DND-41 (cell line): Measurements from ENCODE around the gene XYLT1.

Source experiments
- CTCF ChIP-seq: IDR thresholded peaks from 2 replicates; pipeline ENCODE4 v1.5.1; 2012; ENCODE audit warnings: borderline replicate concordance, low read length, moderate library complexity, mild to moderate bottlenecking; ENCODE audit not compliant: poor library complexity, severe bottlenecking; ENCODE audit errors: extremely low read depth
- EZH2 ChIP-seq: IDR thresholded peaks from 3 replicates; pipeline ENCODE4 v1.6.1; 2012; ENCODE audit warnings: borderline replicate concordance, low read depth, mild to moderate bottlenecking, moderate library complexity, low read length, inconsistent platforms; ENCODE audit not compliant: severe bottlenecking

GRCh38 chr16:17351441-17352035, 119.2 kb downstream of the XYLT1 start:
- TF ChIP-seq CTCF (no peak), EZH2 (no peak)
